Spleen (tissue), 7 donors: ENCODE results near the gene PAPPA2.

Experiments used
- CTCF ChIP-seq, 11 experiments: fragments of 200-600 bp in 7 of 11; fragments of 450-650 bp in 4 of 11; sonication (generic) in 4 of 11; IDR thresholded peaks in 8 of 11; conservative IDR thresholded peaks in 3 of 11; 1 replicate in 7 of 11; 2 replicates in 4 of 11; pipeline versions ENCODE4 v1.4.0 to v1.8.0; 2016 to 2021; ENCODE audit warnings: antibody characterized with exemption in 11 of 11, inconsistent platforms in 4 of 11, mild to moderate bottlenecking in 1 of 11
- POLR2A ChIP-seq, 3 donors: fragments of 450-650 bp; IDR thresholded peaks; one replicate each; pipeline ENCODE4 v1.5.1; 2017; ENCODE audit warnings: antibody characterized with exemption in 3 of 3, mild to moderate bottlenecking in 1 of 3
- donor health status: DM: no; HTN: no; CAD: no; lungs with moderate emphysema.
- donor health status: DM: no; HTN: no; CAD: no.
- donor health status: DM: no; HTN: no; CAD: no.

- no peak for TF ChIP-seq POLR2A (IDR thresholded peaks at IDR 0.05)
- no peak for TF ChIP-seq CTCF (IDR thresholded peaks at IDR 0.05 in 8 of 11, conservative IDR thresholded peaks at IDR 0.05 in 3 of 11)
Observed at GRCh38 chr1:176815621-176816020, 352.6 kb downstream of the PAPPA2 start.
